Ammon's horn (tissue), 1 donor: Measurements from ENCODE around the gene HIF1A.
"Not testable (repeated sequence)": the region's sequence is repeated elsewhere in the genome, so short reads cannot be mapped to it uniquely, and the experiment has no call there.

Source experiments
- DNase-seq: peaks from one replicate; pipeline ENCODE4 v3.0.0-alpha.2; 2016; ENCODE audit warnings: low spot score

Gene HIF1A

DNA sequence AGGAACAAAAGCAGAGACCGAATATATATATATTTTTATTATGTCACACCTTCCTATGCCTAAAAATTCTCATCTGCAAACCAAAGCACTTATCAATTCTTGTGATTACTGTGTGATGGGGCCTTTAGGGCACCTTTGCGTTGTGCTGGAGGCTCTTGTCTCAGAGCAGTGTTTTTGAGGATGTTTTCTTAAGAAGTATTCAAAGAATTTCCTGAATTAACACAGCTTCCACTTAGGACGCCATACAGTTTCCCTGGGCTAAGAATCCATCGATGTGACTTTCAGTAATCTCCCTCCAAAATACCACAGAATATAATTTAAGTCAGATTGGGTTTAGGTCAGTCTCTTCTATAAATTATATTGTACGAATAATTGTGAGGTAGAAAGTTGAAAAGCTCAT is 22.0 kb upstream of the HIF1A start:
- no peak for DNase-seq

DNA sequence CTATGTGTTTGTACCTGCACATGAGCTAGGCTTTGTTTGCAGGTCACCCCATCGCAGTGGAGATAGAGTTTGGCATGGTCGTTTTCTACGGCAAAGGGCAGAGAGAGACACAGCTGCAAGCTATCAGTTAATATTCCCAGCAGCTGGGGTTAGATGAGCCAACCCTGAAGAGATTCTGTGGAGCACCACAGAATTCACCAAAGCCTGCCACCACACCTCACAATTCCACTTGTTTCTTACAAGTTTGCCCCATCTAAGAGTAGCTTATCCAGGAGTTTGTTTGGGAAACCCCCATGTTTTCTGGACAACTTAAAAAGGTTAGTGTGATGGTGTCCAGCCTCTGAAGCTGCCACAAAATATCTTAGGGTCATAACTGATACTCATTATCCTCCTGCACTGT is 20.0 kb upstream of the HIF1A start:
- no peak for DNase-seq

DNA sequence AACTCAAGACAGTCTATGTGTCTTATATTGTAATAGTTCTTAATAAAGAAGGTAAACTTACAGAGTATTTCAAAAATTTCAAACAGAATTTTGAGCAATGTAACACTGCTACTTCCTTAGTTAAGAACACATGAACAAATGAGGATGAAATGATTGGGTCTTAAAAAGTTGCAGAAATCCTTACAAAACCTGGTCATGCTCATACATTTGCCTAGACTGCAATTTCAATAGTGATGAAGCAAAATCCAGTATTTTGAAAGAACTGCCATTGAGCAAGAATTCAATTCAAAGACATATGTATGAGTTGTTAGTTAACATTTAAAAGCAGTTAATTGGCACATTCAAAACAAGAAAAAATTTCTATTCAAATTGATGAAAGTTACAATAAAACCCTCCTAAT is 17.8 kb upstream of the HIF1A start:
- DNase-seq = no peak

DNA sequence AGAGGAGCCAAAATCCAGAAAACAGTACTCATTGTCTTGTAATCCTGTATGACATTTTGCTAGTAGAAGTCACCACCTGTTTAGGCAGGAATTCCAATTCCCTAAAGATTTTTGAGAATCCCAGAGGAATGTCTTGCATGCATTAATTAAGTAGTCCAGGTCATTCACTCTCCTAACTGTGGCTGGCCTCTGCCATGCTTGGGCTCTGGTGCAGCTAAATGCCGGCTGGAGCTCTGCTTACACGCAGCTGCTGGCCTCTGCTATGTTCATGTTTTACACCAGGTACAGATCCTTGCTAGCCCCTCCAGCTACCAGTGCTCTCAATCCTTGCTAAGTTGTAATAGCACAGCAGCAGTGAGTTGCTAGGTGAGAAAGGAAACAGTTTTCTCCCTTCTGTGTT is 16.3 kb upstream of the HIF1A start:
- no peak for DNase-seq

DNA sequence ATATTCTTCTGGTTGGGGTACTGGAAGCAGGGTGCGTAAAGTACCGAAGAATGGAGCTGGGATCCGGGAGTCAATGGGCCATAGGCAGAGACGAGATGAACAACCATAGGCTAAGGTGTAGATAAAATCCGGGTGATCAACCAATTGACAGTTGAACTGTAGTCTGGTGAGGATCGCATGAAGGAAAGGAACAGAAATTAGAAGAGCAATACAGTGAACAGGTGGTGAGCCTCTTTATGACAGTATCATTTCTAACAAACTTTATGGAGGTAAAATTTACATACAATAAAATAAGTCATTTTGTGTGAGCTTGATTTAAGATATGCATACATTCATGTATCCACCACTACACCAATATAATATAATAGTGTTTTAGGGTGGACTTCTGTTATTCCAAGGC is 13.9 kb upstream of the HIF1A start:
- DNase-seq = no peak

DNA sequence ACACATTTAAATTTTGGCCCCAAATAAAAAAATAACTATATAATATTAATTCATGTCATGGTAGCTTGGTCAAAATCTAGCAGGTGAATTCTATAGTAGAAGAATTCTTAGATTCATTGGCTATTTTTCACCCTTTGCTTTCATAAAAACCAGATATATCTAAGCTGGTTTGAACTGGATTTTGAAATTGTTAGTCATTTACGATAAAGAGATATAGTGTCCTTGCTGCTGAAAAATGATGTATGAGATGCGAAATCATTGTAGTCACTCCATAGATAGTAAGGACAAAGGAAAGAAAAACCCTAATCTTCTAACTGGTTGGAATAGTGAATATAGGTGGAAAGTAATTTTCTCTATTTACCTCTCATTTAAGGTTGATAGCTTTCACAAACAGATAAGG is 12.2 kb upstream of the HIF1A start:
- DNase-seq = no peak

DNA sequence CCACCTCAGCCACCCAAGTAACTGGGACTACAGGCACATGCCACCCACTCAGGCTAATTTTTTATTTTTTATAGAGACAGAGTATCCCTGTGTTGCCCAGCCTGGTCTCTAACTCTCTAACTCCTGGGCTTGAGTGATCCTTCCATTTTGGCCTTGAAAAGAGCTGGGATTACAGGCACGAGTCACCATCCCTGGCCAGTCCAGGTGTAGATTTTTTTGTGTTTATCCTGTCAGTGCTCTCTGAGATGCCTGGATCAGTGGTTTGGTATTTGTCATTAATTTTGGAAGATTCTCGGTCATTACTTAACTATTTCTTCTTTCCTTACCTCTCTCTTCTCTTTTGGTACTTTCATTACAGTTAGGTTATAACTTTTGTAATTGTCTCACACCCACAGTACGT is 5.3 kb upstream of the HIF1A start:
- DNase-seq = no peak

DNA sequence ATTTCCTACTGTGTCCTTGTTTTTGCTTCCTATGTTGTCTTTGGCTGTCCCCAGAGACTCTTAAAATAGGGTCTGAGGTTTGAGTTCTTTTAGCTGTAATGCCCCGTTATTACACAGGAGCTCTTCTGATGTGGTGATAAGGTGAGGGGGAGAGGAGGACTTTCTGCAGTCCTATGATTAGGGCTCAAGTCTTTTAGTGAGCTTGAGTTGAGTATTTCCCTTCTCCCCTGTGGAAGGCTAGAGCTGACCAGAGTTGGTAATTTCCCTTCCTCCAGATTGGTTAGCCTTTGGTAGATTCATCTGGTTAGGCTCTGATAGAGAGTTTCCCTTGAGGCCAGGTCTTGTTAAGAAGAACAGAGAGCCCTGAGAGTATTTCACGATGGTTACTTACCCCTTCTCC is 4.3 kb upstream of the HIF1A start:
- no peak for DNase-seq

DNA sequence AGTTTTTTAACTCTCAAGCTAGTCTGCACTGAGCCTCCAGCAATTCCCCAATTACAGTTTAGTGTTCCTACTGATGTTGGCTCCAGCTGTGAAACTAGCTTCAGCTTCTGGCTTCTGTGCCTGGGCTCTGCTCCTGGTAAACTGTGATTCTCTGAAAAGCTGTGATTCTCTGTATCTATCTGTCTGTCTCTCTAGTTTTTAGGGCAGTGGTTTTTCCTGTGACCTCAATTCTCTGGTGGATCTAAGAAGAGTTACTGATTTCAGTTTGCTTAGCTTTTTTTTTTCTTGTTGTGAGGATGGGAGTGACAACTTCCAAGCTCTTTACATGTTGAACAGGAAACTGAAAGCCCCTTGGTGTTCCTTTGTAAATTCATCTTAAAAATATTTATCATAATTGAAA is 3.8 kb upstream of the HIF1A start:
- no peak for DNase-seq

DNA sequence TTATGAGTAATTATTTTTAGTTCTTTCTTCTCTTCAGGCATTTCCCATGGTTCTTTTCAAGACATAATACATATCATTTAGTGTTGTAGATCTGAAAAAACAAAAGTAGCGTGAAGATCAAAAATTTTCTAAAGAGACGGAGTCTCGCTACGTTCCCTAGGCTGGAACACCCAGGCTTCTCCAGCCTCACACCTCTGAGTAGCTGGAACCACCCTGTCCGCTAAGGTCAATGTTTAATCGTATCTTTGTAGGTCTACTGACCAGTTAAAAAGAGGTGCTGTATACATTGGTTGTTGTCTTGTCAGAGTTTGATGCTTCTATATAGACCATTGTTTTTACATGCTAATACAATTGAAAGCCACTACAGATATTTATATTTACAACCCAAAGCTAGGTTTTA is 1.3 kb upstream of the HIF1A start:
- DNase-seq = no peak

DNA sequence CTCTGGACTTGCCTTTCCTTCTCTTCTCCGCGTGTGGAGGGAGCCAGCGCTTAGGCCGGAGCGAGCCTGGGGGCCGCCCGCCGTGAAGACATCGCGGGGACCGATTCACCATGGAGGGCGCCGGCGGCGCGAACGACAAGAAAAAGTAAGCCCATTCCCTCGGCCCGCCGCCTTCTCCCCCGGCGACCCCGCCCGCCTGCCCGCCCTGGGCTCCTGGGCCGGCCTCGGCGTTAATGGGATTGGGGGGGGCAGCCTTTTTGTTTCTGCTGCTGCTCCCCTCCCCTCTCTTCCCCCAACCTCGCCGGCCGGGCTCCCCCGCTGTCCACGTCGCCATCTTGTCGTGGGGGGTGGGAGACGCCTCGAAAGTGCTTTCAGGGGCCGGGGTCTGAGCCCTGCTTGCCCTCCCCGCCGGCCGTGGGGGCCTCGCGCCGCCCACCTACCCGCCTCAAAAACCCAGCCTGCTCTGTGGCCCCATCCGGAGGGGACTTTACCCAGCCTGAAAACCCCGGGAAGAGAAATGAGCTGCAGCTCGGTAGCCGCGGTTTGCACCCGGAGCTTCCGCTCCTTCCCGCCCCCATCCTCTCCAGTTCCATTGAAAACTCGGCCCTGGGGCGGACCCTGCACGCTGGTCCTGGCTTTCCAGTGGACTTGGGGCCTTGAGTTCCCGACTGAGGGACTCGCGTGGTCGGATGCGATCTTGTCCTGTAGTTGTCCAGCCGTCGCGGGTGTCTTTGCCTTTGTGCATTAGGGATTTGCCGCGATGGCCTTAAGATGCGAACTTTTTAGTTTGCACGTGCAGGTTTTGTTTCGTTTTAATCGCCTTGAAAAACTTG is 598 bp downstream of the HIF1A start:
- peak; percentile 60 for DNase-seq

DNA sequence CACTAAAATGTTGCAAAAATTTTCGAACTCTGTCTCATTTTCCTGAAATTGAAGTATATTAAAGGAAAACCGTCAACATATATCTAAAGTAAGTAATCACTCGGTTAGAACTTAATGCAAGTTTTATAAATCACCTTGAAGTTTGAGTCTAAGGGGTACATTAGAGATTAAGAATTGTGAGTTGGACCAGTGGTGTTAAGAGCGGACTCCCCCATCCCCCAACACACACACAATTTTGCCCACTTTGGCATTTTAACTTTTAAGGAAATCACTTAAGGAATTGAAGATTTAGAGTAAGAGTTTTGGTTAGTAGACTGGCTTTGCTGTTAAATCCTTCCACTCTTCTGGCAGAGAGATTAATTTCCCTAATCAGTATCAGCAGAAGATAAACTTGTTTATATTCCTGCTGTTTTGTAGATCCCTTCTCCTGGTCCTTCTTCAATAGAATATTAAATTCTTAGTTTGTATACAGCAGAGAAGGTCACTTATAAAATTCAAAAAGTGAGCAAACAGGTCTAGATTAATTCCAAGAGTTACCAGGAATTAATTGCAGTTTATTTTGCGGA is 1.5 kb downstream of the HIF1A start:
- DNase-seq = no peak

DNA sequence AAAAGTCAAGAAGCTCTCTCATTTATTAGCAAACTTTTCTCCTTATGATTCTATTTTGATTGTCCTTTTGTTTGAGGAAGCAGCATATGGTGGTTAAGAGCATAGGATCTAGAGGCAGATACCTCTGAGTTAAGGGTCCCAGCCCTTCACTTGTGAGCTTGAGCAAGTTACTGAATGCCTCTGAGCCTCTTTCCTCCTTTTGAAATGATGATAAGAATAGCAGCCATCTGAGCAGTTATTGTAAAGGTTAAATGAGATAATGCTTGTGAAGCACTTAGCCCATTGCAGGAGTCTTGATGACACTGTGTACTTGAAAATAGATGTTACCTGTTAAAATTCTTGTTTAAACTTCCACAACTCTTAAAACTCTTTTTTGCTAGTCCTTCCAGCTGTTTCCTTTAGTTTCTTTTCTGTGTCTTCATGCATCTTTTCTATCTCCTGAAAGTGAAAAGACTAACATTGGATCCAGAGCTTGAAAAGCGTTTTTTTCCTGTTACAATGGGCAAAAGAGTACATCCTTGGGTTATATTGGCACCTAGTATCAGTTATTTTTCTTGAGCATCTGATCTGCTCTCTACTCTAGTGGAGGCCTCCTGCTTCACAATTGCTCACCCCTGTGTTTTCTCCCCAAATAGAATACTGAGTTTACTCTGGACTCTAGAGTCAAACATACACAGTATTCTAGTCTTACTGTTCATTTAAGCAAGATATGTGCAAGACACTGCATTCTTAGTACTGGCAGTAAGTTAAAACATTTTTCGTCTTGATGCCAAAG is 3.1 kb downstream of the HIF1A start:
- DNase-seq = no peak

DNA sequence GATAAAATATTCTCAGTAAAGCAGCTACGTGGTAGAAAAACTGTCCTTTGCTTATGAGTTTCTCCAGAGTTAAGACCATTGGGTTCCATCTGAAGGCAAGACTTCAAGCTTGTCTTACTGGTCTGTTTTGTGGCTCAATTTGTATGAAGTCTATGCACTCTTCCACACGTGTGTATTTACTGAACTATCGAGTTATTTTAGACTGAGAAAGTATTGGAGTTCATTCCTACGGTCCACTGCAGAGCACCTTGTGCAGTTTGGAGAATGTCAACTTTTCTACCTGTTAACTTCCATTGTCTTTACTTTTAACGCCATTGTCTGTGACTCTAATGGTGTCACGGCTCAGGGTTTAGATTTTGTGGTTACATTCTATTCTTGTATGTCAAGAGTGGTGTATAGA is 3.7 kb downstream of the HIF1A start:
- no peak for DNase-seq

DNA sequence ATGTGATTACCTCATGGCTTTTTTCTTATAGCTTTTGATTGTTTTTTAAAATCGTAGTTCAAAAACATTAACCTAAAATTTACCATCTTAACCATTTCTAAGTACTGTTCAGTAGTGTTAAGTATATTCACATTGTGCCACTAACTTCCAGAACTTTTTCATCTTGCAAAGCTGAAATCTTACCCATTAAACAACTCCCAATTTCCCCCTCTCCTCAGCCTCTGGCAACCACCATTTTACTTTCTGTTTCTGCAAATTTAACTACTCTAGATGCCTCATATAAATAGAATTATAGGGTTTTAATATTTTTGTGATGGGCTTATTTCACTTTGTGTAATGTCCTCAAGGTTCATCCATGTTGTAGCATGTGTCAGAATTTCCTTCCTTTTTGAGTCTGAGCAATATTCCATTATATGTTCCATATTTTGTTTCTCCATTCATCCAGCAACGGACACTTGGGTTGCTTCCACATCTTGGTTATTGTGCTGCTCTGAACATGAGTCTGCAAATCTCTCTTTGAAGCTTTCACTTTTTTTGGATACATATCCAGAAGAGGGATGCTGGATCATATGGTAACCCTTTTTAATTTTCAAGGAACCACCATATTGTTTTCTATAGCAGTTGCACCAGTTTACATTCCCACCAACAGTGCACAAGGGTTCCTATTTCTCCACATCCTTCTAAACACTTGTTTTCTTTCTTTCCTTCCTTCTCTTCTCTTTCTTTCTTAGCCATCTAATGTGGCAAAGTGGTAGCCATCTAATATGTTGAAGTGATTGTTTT is 5.0 kb downstream of the HIF1A start:
- no peak for DNase-seq

DNA sequence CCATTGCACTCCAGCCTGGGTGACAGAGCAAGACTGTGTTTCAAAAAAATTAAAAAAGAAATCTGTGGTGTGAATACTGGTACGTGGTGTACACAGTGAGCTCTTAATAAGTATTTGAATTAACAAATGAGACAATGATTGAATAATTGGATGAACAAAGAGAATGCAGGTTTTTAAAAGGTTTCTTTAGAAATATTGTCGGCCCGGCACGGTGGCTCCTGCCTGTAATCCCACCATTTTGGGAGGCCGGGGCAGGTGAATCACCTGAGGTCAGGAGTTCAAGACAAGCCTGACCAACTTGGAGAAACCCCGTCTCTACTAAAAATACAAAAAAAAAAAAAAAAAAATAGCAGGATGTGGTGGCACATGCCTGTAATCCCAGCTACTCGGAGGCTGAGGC is 6.6 kb downstream of the HIF1A start:
- DNase-seq = no peak

DNA sequence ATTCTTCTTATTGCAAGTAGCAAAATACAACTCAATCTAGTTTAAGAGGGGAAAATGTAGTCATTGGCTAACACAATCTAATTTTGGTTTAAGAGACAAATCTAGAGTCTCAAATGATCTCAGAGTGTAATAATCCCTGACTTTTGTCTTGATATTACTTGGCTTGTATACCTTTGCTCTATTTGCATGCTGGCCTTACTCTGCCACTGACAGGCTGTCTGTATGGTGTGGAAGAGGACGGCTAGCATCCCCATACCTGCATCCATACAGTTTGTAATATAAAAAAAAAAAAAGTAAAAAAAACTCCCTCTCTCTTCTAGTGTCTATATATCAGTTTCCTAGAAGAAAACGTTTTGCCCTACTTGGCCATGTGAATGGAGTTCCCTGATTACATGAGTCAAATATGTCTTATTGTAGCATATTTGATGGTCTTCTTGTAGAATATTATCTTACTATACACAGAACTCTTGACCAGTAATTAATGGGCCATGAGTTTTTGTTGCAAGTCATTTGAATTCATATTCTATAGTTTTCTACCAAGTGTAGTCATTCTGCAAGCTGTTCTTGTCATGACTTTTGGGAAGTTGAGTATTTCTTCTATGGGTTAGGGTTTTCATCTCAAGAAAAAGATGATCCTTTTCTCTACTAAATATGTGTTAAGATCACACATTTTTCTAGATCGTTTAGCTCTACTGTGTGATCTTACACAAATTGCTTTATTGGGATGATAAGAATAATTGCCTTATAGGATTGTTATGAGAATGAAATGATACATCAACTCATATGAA is 8.2 kb downstream of the HIF1A start:
- no peak for DNase-seq

DNA sequence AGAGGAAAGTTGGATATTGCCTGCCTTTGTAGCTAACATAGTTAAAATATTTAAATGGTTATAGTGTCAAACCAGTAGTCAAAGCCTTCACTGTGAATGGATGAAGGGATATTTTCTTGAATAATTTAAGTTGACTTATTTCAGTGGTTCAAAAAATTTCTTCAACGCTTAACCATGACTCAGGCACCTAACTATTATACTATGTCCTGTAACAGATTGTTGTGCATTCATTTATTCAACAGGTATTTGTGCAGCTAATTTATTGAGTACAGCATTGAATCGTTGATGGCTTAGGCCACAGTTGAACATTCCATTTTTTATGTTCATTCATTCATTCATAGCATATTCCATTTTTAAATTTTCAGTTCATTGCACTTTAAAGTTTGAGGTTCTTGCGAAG is 9.2 kb downstream of the HIF1A start:
- no peak for DNase-seq

DNA sequence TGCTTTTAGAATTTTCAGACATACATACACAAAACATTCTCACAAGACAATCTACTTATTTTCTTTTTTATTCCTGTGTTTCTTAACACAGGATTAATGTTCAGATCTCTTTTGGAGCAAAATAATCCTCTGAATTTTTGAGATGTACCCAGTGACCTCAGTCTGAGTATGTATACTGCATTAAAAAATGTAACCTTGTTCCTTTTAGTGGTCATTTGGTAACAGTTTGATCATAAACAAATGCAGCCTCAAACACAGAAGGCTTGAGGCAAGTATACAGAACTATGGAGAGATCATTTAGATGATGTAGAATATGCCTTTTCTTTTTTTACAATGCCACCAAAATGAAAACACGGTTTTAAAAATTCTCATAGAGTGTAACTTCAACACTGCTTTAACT is 9.7 kb downstream of the HIF1A start:
- DNase-seq = no peak

DNA sequence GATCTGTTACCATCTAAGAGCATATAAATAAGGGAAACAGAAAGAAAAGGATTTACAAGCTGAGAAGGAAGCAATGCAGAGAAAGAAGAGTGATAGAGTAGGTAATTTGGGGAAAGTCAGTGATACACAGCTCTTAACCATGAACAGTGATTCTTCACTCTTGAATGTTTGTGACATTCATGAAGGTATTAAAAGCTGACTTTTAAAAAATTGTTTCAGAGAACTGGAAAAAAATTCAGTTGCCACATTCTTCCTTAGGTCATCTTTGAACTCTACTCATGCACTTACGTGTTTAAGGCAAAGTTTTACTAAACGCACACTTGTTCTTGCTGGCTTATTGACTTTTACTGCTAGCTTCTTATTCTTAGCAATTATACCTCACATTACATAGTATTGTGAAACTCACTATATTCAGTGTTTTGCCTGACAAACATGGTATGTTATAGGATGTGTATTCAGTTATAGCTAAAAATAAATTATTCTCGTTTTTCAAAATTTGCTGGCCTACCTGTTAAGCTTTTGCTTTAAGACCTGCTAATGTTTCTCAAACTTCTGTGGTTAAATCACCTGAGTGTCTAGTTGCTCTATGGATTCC is 10.9 kb downstream of the HIF1A start:
- DNase-seq = no peak

DNA sequence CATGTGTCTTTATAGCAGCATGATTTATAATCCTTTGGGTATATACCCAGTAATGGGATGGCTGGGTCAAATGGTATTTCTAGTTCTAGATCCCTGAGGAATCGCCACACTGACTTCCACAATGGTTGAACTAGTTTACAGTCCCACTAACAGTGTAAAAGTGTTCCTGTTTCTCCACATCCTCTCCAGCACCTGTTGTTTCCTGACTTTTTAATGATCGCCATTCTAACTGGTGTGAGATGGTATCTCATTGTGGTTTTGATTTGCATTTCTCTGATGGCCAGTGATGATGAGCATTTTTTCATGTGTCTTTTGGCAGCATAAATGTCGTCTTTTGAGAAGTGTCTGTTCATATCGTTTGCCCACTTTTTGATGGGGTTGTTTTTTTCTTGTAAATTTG is 12.5 kb downstream of the HIF1A start:
- DNase-seq = not testable (repeated sequence)
